ENCODE measurements around the gene PNPO. TPM values are rescaled to one million over a fixed set of nuclear protein-coding genes. Genes with fewer than 3 reads are reported as not detected.
A peak's percentile ranks its signal among the peaks of the same experiment; 100 is the strongest.

Gene PNPO
- total RNA-seq, 1 donor from 2014 or later = 9.1 TPM

DNA sequence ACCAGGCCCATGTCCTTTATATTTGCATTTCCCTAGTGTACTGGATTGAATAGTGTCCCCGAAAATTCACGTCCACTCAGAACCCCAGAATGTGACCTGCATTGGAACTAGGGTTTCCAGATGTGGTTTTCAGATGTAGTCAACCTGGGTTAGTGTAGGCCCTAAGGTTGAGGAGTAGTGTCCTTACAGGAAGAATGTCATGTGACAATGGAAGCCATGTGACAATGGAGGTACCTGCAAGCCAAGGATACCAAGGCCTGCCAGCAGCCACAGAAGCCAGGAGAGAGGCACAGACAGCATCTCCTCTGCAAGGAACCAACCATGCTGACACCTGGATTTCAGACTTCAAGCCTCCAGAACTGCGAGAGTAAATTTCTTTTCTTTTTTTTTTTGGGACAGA lies 21.5 kb downstream of the PNPO start:
- H3K9ac ChIP-seq = no peak overlapping the region
- Mint-ChIP-seq H3K27me3 (ENCODE audit: insufficient read depth, low read depth) (peaks cover 6% of the 10 kb centered on the region), H3K4me3 (no peak overlapping the region), H3K36me3 (no peaks in the 10 kb centered on the region), H3K27ac (no peak overlapping the region), H3K9me3 (no peaks in the 10 kb centered on the region), H3K4me1 (no peaks in the 10 kb centered on the region)
- no peak overlapping the region for H3K4me3 ChIP-seq
- H2AFZ ChIP-seq (replicated peaks) = no peak overlapping the region
- TF ChIP-seq, protein P1, sequence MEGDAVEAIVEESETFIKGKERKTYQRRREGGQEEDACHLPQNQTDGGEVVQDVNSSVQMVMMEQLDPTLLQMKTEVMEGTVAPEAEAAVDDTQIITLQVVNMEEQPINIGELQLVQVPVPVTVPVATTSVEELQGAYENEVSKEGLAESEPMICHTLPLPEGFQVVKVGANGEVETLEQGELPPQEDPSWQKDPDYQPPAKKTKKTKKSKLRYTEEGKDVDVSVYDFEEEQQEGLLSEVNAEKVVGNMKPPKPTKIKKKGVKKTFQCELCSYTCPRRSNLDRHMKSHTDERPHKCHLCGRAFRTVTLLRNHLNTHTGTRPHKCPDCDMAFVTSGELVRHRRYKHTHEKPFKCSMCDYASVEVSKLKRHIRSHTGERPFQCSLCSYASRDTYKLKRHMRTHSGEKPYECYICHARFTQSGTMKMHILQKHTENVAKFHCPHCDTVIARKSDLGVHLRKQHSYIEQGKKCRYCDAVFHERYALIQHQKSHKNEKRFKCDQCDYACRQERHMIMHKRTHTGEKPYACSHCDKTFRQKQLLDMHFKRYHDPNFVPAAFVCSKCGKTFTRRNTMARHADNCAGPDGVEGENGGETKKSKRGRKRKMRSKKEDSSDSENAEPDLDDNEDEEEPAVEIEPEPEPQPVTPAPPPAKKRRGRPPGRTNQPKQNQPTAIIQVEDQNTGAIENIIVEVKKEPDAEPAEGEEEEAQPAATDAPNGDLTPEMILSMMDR (IDR thresholded peaks at IDR 0.05) = no peak
- TF ChIP-seq EZH2 (IDR thresholded peaks at IDR 0.05) = no peak
- TF ChIP-seq EZH2phosphoT487 (IDR thresholded peaks at IDR 0.05) = no peak
- H3K27ac ChIP-seq = no peak overlapping the region
- H3F3A ChIP-seq (ENCODE audit: low read depth) = no peaks in the 10 kb centered on the region
- no peaks in the 10 kb centered on the region for H3K9me3 ChIP-seq (ENCODE audit: low read depth)
- no peak for DNase-seq (ENCODE audit: low spot score)
- H3K36me3 ChIP-seq = no peaks in the 10 kb centered on the region
- H3K4me2 ChIP-seq = no peak overlapping the region
- peaks cover 6% of the 10 kb centered on the region for H3K27me3 ChIP-seq
- H4K20me1 ChIP-seq (ENCODE audit: low read depth) = no peaks in the 10 kb centered on the region
- no peaks in the 10 kb centered on the region for H3K79me2 ChIP-seq (ENCODE audit: low read depth)
- peaks cover 1% of the 10 kb centered on the region for H3K4me1 ChIP-seq

DNA sequence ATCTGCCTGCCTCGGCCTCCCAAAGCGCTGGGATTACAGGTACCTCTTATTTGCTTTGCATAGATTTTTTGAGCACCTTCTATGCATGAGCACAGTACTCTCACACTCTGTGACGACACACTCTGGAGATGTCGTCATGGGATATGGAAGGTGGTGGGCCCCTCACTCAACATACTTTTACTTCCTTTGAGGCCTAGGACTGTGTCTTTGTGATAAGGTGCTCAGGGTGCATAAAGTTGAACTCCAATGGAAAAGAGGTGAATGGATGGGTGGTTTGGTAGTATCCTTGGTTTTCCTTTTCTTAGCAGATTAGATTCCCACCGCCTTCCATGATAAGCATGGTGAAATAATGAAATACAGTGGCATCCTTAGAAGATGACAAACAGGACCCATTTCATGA lies 23.5 kb downstream of the PNPO start:
- Mint-ChIP-seq H3K27me3 (ENCODE audit: insufficient read depth, low read depth) (peaks cover 4% of the 10 kb centered on the region), H3K4me3 (no peak overlapping the region), H3K9me3 (no peaks in the 10 kb centered on the region), H3K27ac (no peak overlapping the region), H3K4me1 (peaks cover 3% of the 10 kb centered on the region), H3K36me3 (no peaks in the 10 kb centered on the region)
- H3K4me1 ChIP-seq = no peaks in the 10 kb centered on the region
- no peaks in the 10 kb centered on the region for H4K20me1 ChIP-seq (ENCODE audit: low read depth)
- H3K9ac ChIP-seq = no peak overlapping the region
- no peak for DNase-seq (ENCODE audit: low spot score)
- H3F3A ChIP-seq (ENCODE audit: low read depth) = no peaks in the 10 kb centered on the region
- no peak overlapping the region for H2AFZ ChIP-seq (replicated peaks)
- no peaks in the 10 kb centered on the region for H3K9me3 ChIP-seq (ENCODE audit: low read depth)
- H3K27me3 ChIP-seq = no peaks in the 10 kb centered on the region
- H3K4me2 ChIP-seq = no peak overlapping the region
- H3K27ac ChIP-seq = no peak overlapping the region
- no peak overlapping the region for H3K4me3 ChIP-seq
- no peaks in the 10 kb centered on the region for H3K79me2 ChIP-seq (ENCODE audit: low read depth)
- no peaks in the 10 kb centered on the region for H3K36me3 ChIP-seq
- TF ChIP-seq EZH2phosphoT487 (IDR thresholded peaks at IDR 0.05) (no peak), EZH2 (IDR thresholded peaks at IDR 0.05) (no peak)
- TF ChIP-seq, protein P1 (IDR thresholded peaks at IDR 0.05) = no peak

DNA sequence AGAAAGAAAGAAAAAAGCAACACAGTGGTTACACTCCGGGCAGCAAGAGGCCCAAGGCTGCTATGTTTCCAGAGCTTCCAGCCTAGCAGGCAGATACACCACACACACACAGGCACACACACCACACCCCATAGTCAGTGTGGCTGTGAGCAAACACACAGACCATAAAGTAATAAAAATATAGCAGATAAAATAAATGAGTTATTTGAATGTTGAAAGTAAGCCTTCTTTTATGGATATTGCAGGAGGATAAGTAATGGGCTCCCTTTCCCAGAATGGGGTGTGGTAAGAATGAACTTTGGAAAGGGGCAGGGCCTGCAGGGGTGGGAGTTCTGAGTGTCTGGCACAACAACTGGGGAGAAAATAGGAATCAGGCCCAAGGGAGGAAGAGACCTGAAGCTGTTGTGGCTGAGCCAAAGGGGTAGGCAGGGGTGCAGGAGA lies 24.7 kb downstream of the PNPO start:
- no peak overlapping the region for H3K4me3 ChIP-seq
- Mint-ChIP-seq H3K4me1 (peaks cover 10% of the 10 kb centered on the region), H3K27ac (no peak overlapping the region), H3K36me3 (no peaks in the 10 kb centered on the region), H3K9me3 (no peaks in the 10 kb centered on the region), H3K27me3 (ENCODE audit: insufficient read depth, low read depth) (peaks cover 4% of the 10 kb centered on the region), H3K4me3 (peak overlapping the region; percentile 28)
- H3K9ac ChIP-seq = no peak overlapping the region
- H3K36me3 ChIP-seq = no peaks in the 10 kb centered on the region
- no peaks in the 10 kb centered on the region for H3F3A ChIP-seq (ENCODE audit: low read depth)
- no peak overlapping the region for H3K27ac ChIP-seq
- TF ChIP-seq EZH2phosphoT487 (IDR thresholded peaks at IDR 0.05) = no peak
- TF ChIP-seq EZH2 (IDR thresholded peaks at IDR 0.05) = no peak
- TF ChIP-seq, protein P1 (IDR thresholded peaks at IDR 0.05) = no peak
- no peak overlapping the region for H3K4me2 ChIP-seq
- no peaks in the 10 kb centered on the region for H3K9me3 ChIP-seq (ENCODE audit: low read depth)
- no peaks in the 10 kb centered on the region for H3K27me3 ChIP-seq
- H2AFZ ChIP-seq (replicated peaks) = no peak overlapping the region
- DNase-seq (ENCODE audit: low spot score) = no peak
- peaks cover 5% of the 10 kb centered on the region for H3K4me1 ChIP-seq
- H4K20me1 ChIP-seq (ENCODE audit: low read depth) = no peaks in the 10 kb centered on the region
- no peaks in the 10 kb centered on the region for H3K79me2 ChIP-seq (ENCODE audit: low read depth)
